H1 (cell line): ENCODE data around the gene ACOT7. TPM values are rescaled to one million over a fixed set of nuclear protein-coding genes. Genes with fewer than 3 reads are reported as not detected.

Experiments used
- CTCF ChIA-PET: fragments of 300-600 bp; sonication (Branson Sonifier 250); formaldehyde crosslinking; loops from one replicate; lab custom pipeline; 2021; ENCODE audit not compliant: partially characterized antibody; lab: Charles Lee
- POLR2A ChIA-PET: fragments of 300-600 bp; sonication (Branson Sonifier 250); formaldehyde crosslinking; loops from one replicate; lab custom pipeline; 2021; ENCODE audit warnings: inconsistent platforms; ENCODE audit not compliant: partially characterized antibody; lab: Charles Lee
- DNase-seq, 2 experiments: peaks; one replicate each; pipeline versions ENCODE4 v3.0.0 to v3.0.0-alpha.2; 2010 to 2022; ENCODE audit warnings: low spot score in 2 of 2, low read depth in 1 of 2, mixed read lengths in 1 of 2
- FAIRE-seq: peaks from 2 replicates; lab custom pipeline; 2011; peaks lifted over from hg19 to GRCh38; lab: Jason Lieb, UNC
- H2AFZ ChIP-seq: 2 replicates; pipeline ENCODE4 v1.8.1; 2012; ENCODE audit warnings: low read length, inconsistent platforms
- H2AK5ac ChIP-seq: 2 replicates; pipeline ENCODE4 v1.6.1; 2013; ENCODE audit warnings: low read depth, low read length
- H2BK120ac ChIP-seq: replicated peaks from 2 replicates; pipeline ENCODE3; 2013; ENCODE audit warnings: low read depth, low read length, inconsistent platforms
- H2BK12ac ChIP-seq: 2 replicates; pipeline ENCODE4 v1.6.1; 2013; ENCODE audit warnings: low read depth, low read length
- H2BK15ac ChIP-seq: 2 replicates; pipeline ENCODE4 v1.6.1; 2013; ENCODE audit warnings: low read length
- H2BK20ac ChIP-seq: 2 replicates; pipeline ENCODE4 v1.6.1; 2013; ENCODE audit warnings: low read length
- H2BK5ac ChIP-seq: 2 replicates; pipeline ENCODE4 v1.6.1; 2013; ENCODE audit warnings: low read depth, low read length
- H3K14ac ChIP-seq: 2 replicates; pipeline ENCODE4 v1.6.1; 2013; ENCODE audit warnings: inconsistent platforms; ENCODE audit not compliant: insufficient read length
- H3K18ac ChIP-seq: 2 replicates; pipeline ENCODE4 v1.6.1; 2013; ENCODE audit warnings: low read length; ENCODE audit errors: extremely low read depth
- H3K23ac ChIP-seq: 2 replicates; pipeline ENCODE4 v1.6.1; 2013; ENCODE audit warnings: inconsistent platforms; ENCODE audit not compliant: insufficient read length
- H3K23me2 ChIP-seq: 2 replicates; pipeline ENCODE4 v1.6.1; 2013; ENCODE audit warnings: low read depth, low read length
- H3K27ac ChIP-seq: 2 replicates; pipeline ENCODE4 v1.6.1; 2011; ENCODE audit warnings: low read depth, low read length, inconsistent platforms
- H3K27me3 ChIP-seq, 4 experiments: replicated peaks in 1 of 4; 1 replicate in 1 of 4; 2 replicates in 3 of 4; pipeline versions ENCODE4 v1.6.1 to v1.8.1; 2011 to 2013; ENCODE audit warnings: low read length in 3 of 4, mild to moderate bottlenecking in 3 of 4, inconsistent platforms in 2 of 4, mixed read lengths in 2 of 4, moderate library complexity in 1 of 4; ENCODE audit not compliant: control insufficient read depth in 3 of 4, insufficient read depth in 3 of 4; ENCODE audit errors: extremely low read depth in 1 of 4
- H3K36me3 ChIP-seq, 4 experiments: 2 replicates each; pipeline versions ENCODE4 v1.6.1 to v1.8.1; 2011 to 2013; ENCODE audit warnings: mild to moderate bottlenecking in 4 of 4, low read length in 3 of 4, moderate library complexity in 2 of 4, control low read depth in 1 of 4, inconsistent platforms in 1 of 4; ENCODE audit not compliant: insufficient read depth in 4 of 4, control insufficient read depth in 2 of 4
- H3K4ac ChIP-seq: replicated peaks from 2 replicates; pipeline ENCODE3; 2013; ENCODE audit warnings: low read length, low read depth, mixed read lengths, inconsistent platforms; ENCODE audit not compliant: insufficient read length
- H3K4me1 ChIP-seq, 4 experiments: replicated peaks in 1 of 4; 1 replicate in 1 of 4; 2 replicates in 3 of 4; pipeline versions ENCODE4 v1.6.1 to v1.8.1; 2011 to 2013; ENCODE audit warnings: low read length in 3 of 4, inconsistent platforms in 2 of 4, mixed read lengths in 1 of 4; ENCODE audit not compliant: insufficient read depth in 4 of 4, control insufficient read depth in 3 of 4
- H3K4me2 ChIP-seq, 2 experiments: 2 replicates each; pipeline versions ENCODE4 v1.6.1 to v1.8.1; 2011 to 2013; ENCODE audit warnings: low read depth in 2 of 2, low read length in 2 of 2, control low read depth in 1 of 2, inconsistent platforms in 1 of 2, mild to moderate bottlenecking in 1 of 2; ENCODE audit not compliant: insufficient read depth in 1 of 2
- H3K4me3 ChIP-seq, 4 experiments: fragments of 200-600, 300-600 bp in 1 of 4; sonication (generic), shearing (Covaris generic), sonication (Bioruptor Twin) in 1 of 4; 2 replicates each; pipeline versions ENCODE4 v1.5.1 to v1.8.1; 2011 to 2016; ENCODE audit warnings: low read length in 4 of 4, low read depth in 3 of 4, control low read depth in 2 of 4, inconsistent platforms in 2 of 4, mild to moderate bottlenecking in 2 of 4, mixed read lengths in 1 of 4, moderate library complexity in 1 of 4; ENCODE audit not compliant: insufficient read depth in 2 of 4; ENCODE audit errors: extremely low read depth in 1 of 4
- H3K56ac ChIP-seq: replicated peaks from 2 replicates; pipeline ENCODE3; 2013; ENCODE audit warnings: low read depth, mild to moderate bottlenecking, mixed read lengths, low read length, inconsistent platforms; ENCODE audit not compliant: insufficient read length
- H3K79me1 ChIP-seq: 2 replicates; pipeline ENCODE4 v1.6.1; 2013; ENCODE audit warnings: low read depth, low read length, control low read depth
- H3K79me2 ChIP-seq, 2 experiments: 2 replicates each; pipeline versions ENCODE4 v1.6.1 to v1.8.1; 2012 to 2013; ENCODE audit warnings: low read length in 2 of 2, mild to moderate bottlenecking in 2 of 2, inconsistent platforms in 1 of 2; ENCODE audit not compliant: insufficient read depth in 2 of 2, control insufficient read depth in 1 of 2
- H3K9ac ChIP-seq, 4 experiments: replicated peaks in 1 of 4; 1 replicate in 1 of 4; 2 replicates in 3 of 4; pipeline versions ENCODE4 v1.6.1 to v1.8.1; 2011 to 2013; ENCODE audit warnings: low read depth in 3 of 4, low read length in 3 of 4, control low read depth in 2 of 4, mild to moderate bottlenecking in 2 of 4, moderate library complexity in 2 of 4, inconsistent platforms in 1 of 4; ENCODE audit errors: extremely low read depth in 1 of 4
- H3K9me3 ChIP-seq, 2 experiments: 2 replicates each; pipeline versions ENCODE4 v1.6.1 to v1.8.1; 2012 to 2013; ENCODE audit warnings: mild to moderate bottlenecking in 2 of 2, moderate library complexity in 2 of 2, control low read depth in 1 of 2, inconsistent platforms in 1 of 2, low read depth in 1 of 2, low read length in 1 of 2, mixed read lengths in 1 of 2; ENCODE audit not compliant: insufficient read depth in 2 of 2
- H4K20me1 ChIP-seq, 2 experiments: replicated peaks in 1 of 2; 2 replicates each; pipeline versions ENCODE3 to v1.8.1; 2011 to 2013; ENCODE audit warnings: inconsistent platforms in 2 of 2, low read length in 2 of 2, mild to moderate bottlenecking in 1 of 2; ENCODE audit not compliant: insufficient read depth in 2 of 2, control insufficient read depth in 1 of 2
- H4K5ac ChIP-seq: 2 replicates; pipeline ENCODE4 v1.6.1; 2013; ENCODE audit warnings: low read length, low read depth, mixed read lengths, inconsistent platforms; ENCODE audit not compliant: insufficient read length
- H4K8ac ChIP-seq: 2 replicates; pipeline ENCODE4 v1.8.0; 2013; ENCODE audit warnings: mild to moderate bottlenecking, moderate library complexity, low read length, inconsistent platforms; ENCODE audit not compliant: insufficient read depth; ENCODE audit errors: extremely low read depth
- H4K91ac ChIP-seq: replicated peaks from 2 replicates; pipeline ENCODE3; 2013; ENCODE audit warnings: low read length, mixed read lengths, inconsistent platforms; ENCODE audit not compliant: insufficient read length
- BACH1 ChIP-seq: IDR thresholded peaks from 2 replicates; pipeline ENCODE4 v1.6.1; 2012; ENCODE audit warnings: low read length, improper control_type of control experiment
- CHD1 ChIP-seq: IDR thresholded peaks from 2 replicates; pipeline ENCODE4 v1.6.1; 2012; ENCODE audit warnings: low read depth, low read length, improper control_type of control experiment
- FOSL1 ChIP-seq: IDR thresholded peaks from 2 replicates; pipeline ENCODE4 v1.6.1; 2011; ENCODE audit warnings: mild to moderate bottlenecking, low read depth, low read length, moderate library complexity; ENCODE audit not compliant: insufficient read depth
- KDM1A ChIP-seq: fragments of 200-600, 300-600 bp; sonication (generic); IDR thresholded peaks from 2 replicates; pipeline ENCODE4 v1.7.1; 2016; ENCODE audit warnings: mild to moderate bottlenecking, low read length, borderline replicate concordance
- PHF8 ChIP-seq: fragments of 200-600 bp; sonication (generic); conservative IDR thresholded peaks from 2 replicates; pipeline ENCODE4 v1.7.1; 2012; ENCODE audit warnings: low read depth, mild to moderate bottlenecking, inconsistent platforms, low read length, moderate library complexity
- SIX5 ChIP-seq: IDR thresholded peaks from 2 replicates; pipeline ENCODE4 v1.6.1; 2011; ENCODE audit warnings: mild to moderate bottlenecking, low read depth, low read length
- SP1 ChIP-seq: IDR thresholded peaks from 2 replicates; pipeline ENCODE4 v1.6.1; 2011; ENCODE audit warnings: low read depth, low read length
- WGBS, 2 experiments: shearing (Covaris generic) in 1 of 2; methylation state at CpG; one replicate each; pipeline versions ENCODE4 v1.1.6 to v1.1.7; 2013 to 2015; ENCODE audit warnings: low lambda C conversion rate in 2 of 2, mixed read lengths in 2 of 2, inconsistent platforms in 1 of 2, low coverage in 1 of 2, missing lambda C conversion rate in 1 of 2; ENCODE audit not compliant: insufficient replicate concordance in 2 of 2, insufficient coverage in 1 of 2, insufficient read length in 1 of 2; ENCODE audit errors: extremely low coverage in 1 of 2, missing lambda C conversion rate in 1 of 2; 5-methylcytosine and 5-hydroxymethylcytosine counted together
- polyA plus RNA-seq, 7 experiments: library from polyadenylated mRNA; depleted of rRNA in 3 of 7; stranded (reverse) in 5 of 7; unstranded in 2 of 7; fragments of >200 nt in 5 of 7; fragments of 200-250 nt in 2 of 7; gene quantifications; 1 replicate in 5 of 7; 2 replicates in 1 of 7; 4 replicates in 1 of 7; pipeline versions ENCODE4 v1.2.1 to v1.2.3, GENCODE V29; 2011 to 2013; ENCODE audit warnings: missing spikeins in 2 of 7, mixed read lengths in 2 of 7
- total RNA-seq: library from RNA; stranded (reverse); fragmentation: NEBNext Ultra II Directional; extraction: Animal tissue kit (Norgen Biotek cat#: 25700); gene quantifications from 2 replicates; pipeline ENCODE4 v1.2.1, GENCODE V29; 2021

ACOT7 gene
- total and polyA plus RNA-seq, 2 of the 8 experiments (the other 6 are each of a cell fraction or from before 2014, with no cell fraction given), result 151 to 214 TPM

DNA sequence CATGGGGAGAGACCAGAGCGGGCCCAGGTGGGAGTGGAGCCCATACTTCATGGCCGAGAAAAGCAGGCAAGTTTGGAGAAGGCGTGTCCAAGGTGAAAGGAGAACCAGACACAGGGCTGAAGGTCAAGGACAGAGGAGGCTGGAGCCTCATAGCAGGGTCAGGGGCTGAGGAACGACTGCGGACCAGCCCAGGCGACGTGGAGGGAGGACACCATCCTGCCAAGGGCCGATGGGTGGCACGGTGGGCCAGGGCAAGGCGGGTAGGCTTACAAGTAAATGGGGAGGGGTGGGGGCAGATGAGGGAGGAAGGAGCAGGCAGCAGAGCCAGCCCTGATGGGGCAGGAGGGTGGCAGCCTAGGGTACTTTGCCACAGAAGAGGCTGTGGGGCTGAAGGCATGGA lies 114.5 kb downstream of the ACOT7 start:
- Histone ChIP-seq H3K27me3 (no peaks in the 10 kb centered on the region), H3K9ac (no peak overlapping the region), H3K4me1 (peaks cover 0 to 12% (median 5%) of the 10 kb centered on the region in 4 experiments; a peak in 4 of 7 replicates)

More for the DNA sequence above, 114.5 kb downstream of the ACOT7 start:
- 97% methylated on average over 10 of the region's 10 CpGs; no CpG with 5 or more reads in 1 of the 2 experiments for WGBS, 2 experiments
- Histone ChIP-seq H3K4ac (no peak overlapping the region), H3K4me3 (no peak overlapping the region), H2BK120ac (no peak overlapping the region), H3K14ac (no peak overlapping the region), H3K79me2 (no peaks in the 10 kb centered on the region), H3K4me2 (no peak overlapping the region), H3K23ac (no peak overlapping the region), H2BK12ac (no peak overlapping the region)
- DNase-seq, result no peak
- TF ChIP-seq FOSL1 (no peak), KDM1A (no peak), SP1 (no peak), SIX5 (no peak), BACH1 (no peak), PHF8 (no peak), CHD1 (no peak)
- TF ChIP-seq, all 59 proteins: peak for 0
- H3K27ac ChIP-seq, result no peak overlapping the region
- no peak overlapping the region for H4K91ac ChIP-seq
- H2AFZ ChIP-seq, result no peak overlapping the region
- H3K23me2 ChIP-seq, result no peaks in the 10 kb centered on the region
- H3K36me3 ChIP-seq, result no peaks in the 10 kb centered on the region; a peak in 2 of 8 replicates
- no peak for FAIRE-seq
- no peak overlapping the region for H4K5ac ChIP-seq
- POLR2A ChIA-PET, result interaction anchor here (1.1 kb wide), 1 partner anchor 9 kb away, joined by 4 read pairs; no protein-coding TSS in a partner anchor
- H4K8ac ChIP-seq, result no peak overlapping the region
- no peak overlapping the region for H2BK15ac ChIP-seq
- H3K9me3 ChIP-seq, result no peaks in the 10 kb centered on the region
- H3K79me1 ChIP-seq, result peaks cover 3% of the 10 kb centered on the region; the same call in 1 of the 2 replicates
- CTCF ChIA-PET, result interaction anchor here (0.6 to 10.6 kb wide), 8 partner anchors 8 to 371 kb away, joined by 3 to 122 read pairs (median 7); partner anchors contain the start of gene GPR153
- no peak overlapping the region for H2BK5ac ChIP-seq
- no peak overlapping the region for H3K56ac ChIP-seq
- no peak overlapping the region for H2BK20ac ChIP-seq
- H3K18ac ChIP-seq, result no peak overlapping the region
- peaks cover 2 to 3% of the 10 kb centered on the region in 2 experiments for H4K20me1 ChIP-seq
- H2AK5ac ChIP-seq, result no peak overlapping the region
